GM12873 (cell line): ENCODE measurements around the gene PAM.

ENCODE experiments used
- CTCF ChIP-seq: IDR thresholded peaks from 2 replicates; pipeline ENCODE4 v1.5.1; 2012; ENCODE audit warnings: low read depth, mild to moderate bottlenecking, moderate library complexity, low read length, control low read depth; ENCODE audit not compliant: insufficient read depth; ENCODE audit errors: missing control alignments

The PAM gene

GRCh38 chr5:102737805-102738469 lies 17.2 kb upstream of the PAM start:
- no peak for TF ChIP-seq CTCF

GRCh38 chr5:102740515-102740914 lies 14.6 kb upstream of the PAM start:
- TF ChIP-seq CTCF, result no peak

- TF ChIP-seq CTCF, result no peak
Observed at GRCh38 chr5:102742215-102742614, 12.9 kb upstream of the PAM start.

- TF ChIP-seq CTCF, result no peak
Observed at GRCh38 chr5:102743900-102744299, 11.2 kb upstream of the PAM start.

GRCh38 chr5:102747386-102748166 lies 7.5 kb upstream of the PAM start:
- no peak for TF ChIP-seq CTCF

- no peak for TF ChIP-seq CTCF
Observed at GRCh38 chr5:102749416-102750030, 5.6 kb upstream of the PAM start.

- TF ChIP-seq CTCF, result no peak
Observed at GRCh38 chr5:102750151-102750834, 4.8 kb upstream of the PAM start.
